HEK293 (cell line): ENCODE results near the gene SRRD.

Source experiments
- FEZF1 ChIP-seq: fragments of 450-650 bp; formaldehyde crosslinking; IDR thresholded peaks from 2 replicates; pipeline ENCODE4 v1.5.1; 2016; ENCODE audit warnings: missing biosample characterization, missing genetic modification characterization
- GLIS2 ChIP-seq: fragments of 450-650 bp; formaldehyde crosslinking; IDR thresholded peaks from 2 replicates; pipeline ENCODE4 v1.5.1; 2016; ENCODE audit warnings: missing biosample characterization, missing genetic modification characterization
- KLF10 ChIP-seq: fragments of 450-650 bp; IDR thresholded peaks from 2 replicates; pipeline ENCODE4 v1.5.1; 2018; ENCODE audit warnings: missing biosample characterization, mild to moderate bottlenecking, missing genetic modification characterization
- PBX3 ChIP-seq: sonication (generic); formaldehyde crosslinking; IDR thresholded peaks from 2 replicates; pipeline ENCODE4 v1.8.1; 2022; ENCODE audit warnings: mild to moderate bottlenecking, moderate library complexity, missing genetic modification reagents
- ZBTB21 ChIP-seq: fragments of 450-650 bp; formaldehyde crosslinking; IDR thresholded peaks from 2 replicates; pipeline ENCODE4 v1.5.1; 2017; ENCODE audit warnings: missing biosample characterization, missing genetic modification characterization
- ZBTB26 ChIP-seq: fragments of 450-650 bp; formaldehyde crosslinking; optimal IDR thresholded peaks from 2 replicates; pipeline ENCODE3; 2016; ENCODE audit warnings: missing biosample characterization, mild to moderate bottlenecking, missing genetic modification characterization
- ZBTB48 ChIP-seq: fragments of 450-650 bp; formaldehyde crosslinking; IDR thresholded peaks from 2 replicates; pipeline ENCODE4 v1.5.1; 2016; ENCODE audit warnings: missing biosample characterization, missing genetic modification characterization
- ZBTB49 ChIP-seq: fragments of 450-650 bp; formaldehyde crosslinking; IDR thresholded peaks from 2 replicates; pipeline ENCODE4 v1.5.1; 2016; ENCODE audit warnings: missing biosample characterization, missing genetic modification characterization, low read depth
- ZBTB8A ChIP-seq: fragments of 450-650 bp; formaldehyde crosslinking; IDR thresholded peaks from 2 replicates; pipeline ENCODE4 v1.5.1; 2016; ENCODE audit warnings: missing biosample characterization, missing genetic modification characterization
- ZNF114 ChIP-seq: fragments of 450-650 bp; formaldehyde crosslinking; IDR thresholded peaks from 2 replicates; pipeline ENCODE4 v1.5.0; 2017; ENCODE audit warnings: missing biosample characterization, missing genetic modification characterization
- ZNF132 ChIP-seq: fragments of 450-650 bp; formaldehyde crosslinking; IDR thresholded peaks from 2 replicates; pipeline ENCODE4 v1.5.1; 2017; ENCODE audit warnings: missing biosample characterization, missing genetic modification characterization, borderline replicate concordance
- ZNF2 ChIP-seq: fragments of 450-650 bp; formaldehyde crosslinking; IDR thresholded peaks from 2 replicates; pipeline ENCODE4 v1.5.1; 2016; ENCODE audit warnings: missing biosample characterization, missing genetic modification characterization
- ZNF223 ChIP-seq: fragments of 450-650 bp; formaldehyde crosslinking; IDR thresholded peaks from 2 replicates; pipeline ENCODE4 v1.5.1; 2016; ENCODE audit warnings: missing biosample characterization, missing genetic modification characterization
- ZNF23 ChIP-seq: fragments of 450-650 bp; formaldehyde crosslinking; IDR thresholded peaks from 2 replicates; pipeline ENCODE4 v1.5.1; 2016; ENCODE audit warnings: missing biosample characterization, missing genetic modification characterization, borderline replicate concordance
- ZNF311 ChIP-seq: fragments of 450-650 bp; formaldehyde crosslinking; IDR thresholded peaks from 2 replicates; pipeline ENCODE4 v1.5.1; 2017; ENCODE audit warnings: missing biosample characterization, missing genetic modification characterization, borderline replicate concordance
- ZNF366 ChIP-seq: fragments of 450-650 bp; formaldehyde crosslinking; conservative IDR thresholded peaks from 2 replicates; pipeline ENCODE4 v1.5.1; 2016; ENCODE audit warnings: missing biosample characterization, missing genetic modification characterization
- ZNF529 ChIP-seq: fragments of 450-650 bp; formaldehyde crosslinking; IDR thresholded peaks from 2 replicates; pipeline ENCODE4 v1.5.1; 2017; ENCODE audit warnings: missing genetic modification characterization, missing biosample characterization; ENCODE audit not compliant: insufficient replicate concordance
- ZNF548 ChIP-seq: fragments of 450-650 bp; formaldehyde crosslinking; IDR thresholded peaks from 2 replicates; pipeline ENCODE4 v1.5.1; 2016; ENCODE audit warnings: missing biosample characterization, missing genetic modification characterization
- ZNF555 ChIP-seq: fragments of 450-650 bp; formaldehyde crosslinking; conservative IDR thresholded peaks from 2 replicates; pipeline ENCODE4 v1.5.1; 2017; ENCODE audit warnings: missing biosample characterization, mild to moderate bottlenecking, missing genetic modification characterization, inconsistent platforms
- ZNF561 ChIP-seq: fragments of 450-650 bp; IDR thresholded peaks from 2 replicates; pipeline ENCODE4 v1.5.1; 2018; ENCODE audit warnings: missing biosample characterization, missing genetic modification characterization, borderline replicate concordance
- ZNF600 ChIP-seq: fragments of 450-650 bp; formaldehyde crosslinking; IDR thresholded peaks from 2 replicates; pipeline ENCODE4 v1.5.1; 2016; ENCODE audit warnings: missing biosample characterization, missing genetic modification characterization
- ZNF610 ChIP-seq: fragments of 450-650 bp; formaldehyde crosslinking; IDR thresholded peaks from 2 replicates; pipeline ENCODE4 v1.5.1; 2016; ENCODE audit warnings: missing biosample characterization, missing genetic modification characterization, borderline replicate concordance
- ZNF621 ChIP-seq: fragments of 450-650 bp; formaldehyde crosslinking; IDR thresholded peaks from 2 replicates; pipeline ENCODE4 v1.5.1; 2017; ENCODE audit warnings: missing biosample characterization, missing genetic modification characterization
- ZNF658 ChIP-seq: fragments of 450-650 bp; formaldehyde crosslinking; IDR thresholded peaks from 2 replicates; pipeline ENCODE4; 2016; ENCODE audit warnings: missing biosample characterization, missing genetic modification characterization
- ZNF677 ChIP-seq: fragments of 450-650 bp; IDR thresholded peaks from 2 replicates; pipeline ENCODE4 v1.5.0; 2018; ENCODE audit warnings: missing biosample characterization, mild to moderate bottlenecking, missing genetic modification characterization, moderate library complexity
- ZNF701 ChIP-seq: fragments of 450-650 bp; formaldehyde crosslinking; IDR thresholded peaks from 2 replicates; pipeline ENCODE4 v1.5.1; 2016; ENCODE audit warnings: missing biosample characterization, missing genetic modification characterization
- ZSCAN16 ChIP-seq: fragments of 450-650 bp; formaldehyde crosslinking; IDR thresholded peaks from 2 replicates; pipeline ENCODE4 v1.5.1; 2016; ENCODE audit warnings: missing biosample characterization, missing genetic modification characterization
- ZXDB ChIP-seq: fragments of 450-650 bp; formaldehyde crosslinking; IDR thresholded peaks from 2 replicates; pipeline ENCODE4 v1.5.1; 2016; ENCODE audit warnings: missing biosample characterization, missing genetic modification characterization
- TF ChIP-seq, protein P1 (sequence below): fragments of 450-650 bp; formaldehyde crosslinking; IDR thresholded peaks from 2 replicates; pipeline ENCODE4 v1.5.1; 2016; ENCODE audit warnings: missing biosample characterization, missing genetic modification characterization
- TF ChIP-seq, protein P2 (sequence below): fragments of 450-650 bp; formaldehyde crosslinking; IDR thresholded peaks from 2 replicates; pipeline ENCODE4 v1.5.1; 2016; ENCODE audit warnings: missing biosample characterization, missing genetic modification characterization

SRRD gene

DNA sequence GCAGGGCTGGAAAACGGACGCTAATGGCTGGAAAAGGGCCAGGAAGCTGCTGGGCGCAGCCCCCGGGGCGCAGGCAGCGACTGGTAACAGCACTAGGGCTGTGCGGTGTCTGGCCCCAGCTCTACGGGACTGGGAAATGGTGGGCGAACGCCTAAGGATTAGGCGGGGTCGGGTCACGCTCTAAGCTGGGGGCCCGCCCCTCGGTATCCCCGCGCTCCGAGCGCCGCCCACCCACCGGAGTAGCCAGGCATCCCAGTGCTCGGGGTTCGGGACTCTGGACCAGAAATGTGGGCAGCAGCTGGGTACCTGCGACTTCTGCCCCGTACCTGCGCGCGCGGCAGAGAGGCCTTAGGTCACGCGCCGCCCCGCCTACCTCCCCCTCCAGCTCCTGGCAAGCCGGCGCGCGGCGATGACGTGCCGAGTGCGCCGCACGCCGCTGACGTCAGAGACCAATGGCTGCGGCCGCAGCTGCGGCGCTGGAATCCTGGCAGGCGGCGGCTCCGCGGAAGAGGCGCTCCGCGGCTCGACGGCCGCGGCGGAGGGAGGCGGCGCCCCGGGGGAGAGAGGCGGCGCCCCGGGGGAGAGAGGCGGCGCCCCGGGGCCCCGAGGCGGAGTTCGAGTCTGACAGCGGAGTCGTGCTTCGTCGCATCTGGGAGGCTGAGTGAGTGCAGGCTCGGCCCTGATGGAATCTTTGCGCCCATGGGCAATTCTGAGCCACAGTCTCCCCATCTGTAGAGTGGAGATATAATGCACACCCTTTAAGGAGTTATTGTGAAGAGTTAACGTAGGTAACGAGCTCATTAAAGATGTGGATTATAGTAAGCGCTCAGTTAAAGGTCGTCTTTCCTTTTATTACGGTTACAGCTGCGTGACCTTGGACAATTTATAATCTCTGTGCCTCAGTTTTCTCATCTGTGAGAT, at the start of gene SRRD, which contains the start of gene HPS4 (continued):
- TF ChIP-seq ZNF311 = no peak
- TF ChIP-seq ZNF2 (tag by site-specific recombination) = 0 out of 2 replicates have a peak, but pooled peaks have one; percentile 29
- no peak for TF ChIP-seq ZNF23 (tag by site-specific recombination)
- 0 out of 2 replicates have a peak, but pooled peaks have one; percentile 25 for TF ChIP-seq ZBTB48 (tag by site-specific recombination)
- TF ChIP-seq ZXDB (tag by site-specific recombination) = peak; percentile 78
- TF ChIP-seq ZNF555 (tag by site-specific recombination) = no peak
- TF ChIP-seq FEZF1 (tag by site-specific recombination) = no peak
- no peak for TF ChIP-seq ZNF621 (tag by site-specific recombination)
- no peak for TF ChIP-seq ZBTB49 (tag by site-specific recombination)
- no peak for TF ChIP-seq ZNF610 (tag by site-specific recombination)
- TF ChIP-seq ZBTB8A (tag by site-specific recombination) = peak; percentile 59
- TF ChIP-seq ZBTB21 (tag by site-specific recombination) = peak; percentile 79
- no peak for TF ChIP-seq ZNF658 (tag by site-specific recombination)
- TF ChIP-seq ZSCAN16 (tag by site-specific recombination) = no peak
- TF ChIP-seq KLF10 (tag by site-specific recombination) = peak; percentile 74
- no peak for TF ChIP-seq ZNF529 (tag by site-specific recombination)
- TF ChIP-seq ZNF366 (tag by site-specific recombination) = no peak
- TF ChIP-seq ZBTB26 (tag by site-specific recombination) = peak; percentile 96
- TF ChIP-seq ZNF561 = peak; percentile 63; the same call in 1 of the 2 replicates
- TF ChIP-seq ZNF223 (tag by site-specific recombination) = 0 out of 2 replicates have a peak, but pooled peaks have one; percentile 18
- TF ChIP-seq ZNF132 = no peak
- TF ChIP-seq, protein P1, sequence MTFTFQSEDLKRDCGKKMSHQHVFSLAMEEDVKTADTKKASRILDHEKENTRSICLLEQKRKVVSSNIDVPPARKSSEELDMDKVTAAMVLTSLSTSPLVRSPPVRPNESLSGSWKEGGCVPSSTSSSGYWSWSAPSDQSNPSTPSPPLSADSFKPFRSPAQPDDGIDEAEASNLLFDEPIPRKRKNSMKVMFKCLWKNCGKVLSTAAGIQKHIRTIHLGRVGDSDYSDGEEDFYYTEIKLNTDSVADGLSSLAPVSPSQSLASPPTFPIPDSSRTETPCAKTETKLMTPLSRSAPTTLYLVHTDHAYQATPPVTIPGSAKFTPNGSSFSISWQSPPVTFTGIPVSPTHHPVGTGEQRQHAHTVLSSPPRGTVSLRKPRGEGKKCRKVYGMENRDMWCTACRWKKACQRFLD (tag by site-specific recombination) = no peak
- peak; percentile 94 for TF ChIP-seq PBX3 (CRISPR knock-in tag)
- TF ChIP-seq ZNF677 (tag by site-specific recombination) = no peak
- TF ChIP-seq GLIS2 (tag by site-specific recombination) = peak; percentile 88
- no peak for TF ChIP-seq ZNF701 (tag by site-specific recombination)
- TF ChIP-seq, protein P2, sequence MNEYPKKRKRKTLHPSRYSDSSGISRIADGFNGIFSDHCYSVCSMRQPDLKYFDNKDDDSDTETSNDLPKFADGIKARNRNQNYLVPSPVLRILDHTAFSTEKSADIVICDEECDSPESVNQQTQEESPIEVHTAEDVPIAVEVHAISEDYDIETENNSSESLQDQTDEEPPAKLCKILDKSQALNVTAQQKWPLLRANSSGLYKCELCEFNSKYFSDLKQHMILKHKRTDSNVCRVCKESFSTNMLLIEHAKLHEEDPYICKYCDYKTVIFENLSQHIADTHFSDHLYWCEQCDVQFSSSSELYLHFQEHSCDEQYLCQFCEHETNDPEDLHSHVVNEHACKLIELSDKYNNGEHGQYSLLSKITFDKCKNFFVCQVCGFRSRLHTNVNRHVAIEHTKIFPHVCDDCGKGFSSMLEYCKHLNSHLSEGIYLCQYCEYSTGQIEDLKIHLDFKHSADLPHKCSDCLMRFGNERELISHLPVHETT (tag by site-specific recombination) = peak; percentile 79
- TF ChIP-seq ZNF114 (tag by site-specific recombination) = no peak
- TF ChIP-seq ZNF548 (tag by site-specific recombination) = no peak
- TF ChIP-seq ZNF600 (tag by site-specific recombination) = peak; percentile 46; the same call in 1 of the 2 replicates
